Camera-type eye (tissue), 1 donor: ENCODE results near the gene OR8B8. TPM values are rescaled to one million over a fixed set of nuclear protein-coding genes. Genes with fewer than 3 reads are reported as not detected.

Experiments
- total RNA-seq: library from RNA; depleted of rRNA; stranded (reverse); fragments of >200 nt; gene quantifications from one replicate; pipeline ENCODE4 v1.2.3, GENCODE V29; 2014

OR8B8 gene, protein sequence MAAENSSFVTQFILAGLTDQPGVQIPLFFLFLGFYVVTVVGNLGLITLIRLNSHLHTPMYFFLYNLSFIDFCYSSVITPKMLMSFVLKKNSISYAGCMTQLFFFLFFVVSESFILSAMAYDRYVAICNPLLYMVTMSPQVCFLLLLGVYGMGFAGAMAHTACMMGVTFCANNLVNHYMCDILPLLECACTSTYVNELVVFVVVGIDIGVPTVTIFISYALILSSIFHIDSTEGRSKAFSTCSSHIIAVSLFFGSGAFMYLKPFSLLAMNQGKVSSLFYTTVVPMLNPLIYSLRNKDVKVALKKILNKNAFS
- total RNA-seq: not detected

DNA sequence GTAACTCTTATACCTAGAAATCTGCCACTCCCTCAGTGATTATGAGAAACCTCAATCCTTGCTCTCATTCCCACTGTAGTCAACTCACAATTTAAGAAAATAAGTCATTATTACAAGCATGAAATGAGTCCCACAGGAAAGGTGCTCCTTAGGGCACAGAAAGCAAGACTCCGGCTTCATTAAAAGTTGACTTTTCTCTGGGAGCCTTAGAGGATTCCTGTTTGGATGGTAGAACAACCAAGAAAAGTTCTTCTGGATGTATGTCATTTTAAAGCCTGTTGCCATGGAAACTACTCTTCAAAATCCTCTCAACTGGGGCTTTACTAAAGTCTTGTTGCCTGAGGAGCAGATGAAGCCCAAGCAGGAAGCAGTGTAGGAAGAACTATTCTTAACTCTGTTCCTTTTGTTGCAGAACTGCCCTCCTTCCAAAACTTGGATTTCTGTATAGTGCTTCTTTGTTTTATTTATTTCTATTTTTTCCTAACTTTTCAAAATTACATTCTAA is at the start of gene OR8B8:
Gene OR8B8, minus strand, starts transcription at position 51 of the 505 bp plus-strand sequence. CDS start 4,611 bp downstream, outside the sequence.

DNA sequence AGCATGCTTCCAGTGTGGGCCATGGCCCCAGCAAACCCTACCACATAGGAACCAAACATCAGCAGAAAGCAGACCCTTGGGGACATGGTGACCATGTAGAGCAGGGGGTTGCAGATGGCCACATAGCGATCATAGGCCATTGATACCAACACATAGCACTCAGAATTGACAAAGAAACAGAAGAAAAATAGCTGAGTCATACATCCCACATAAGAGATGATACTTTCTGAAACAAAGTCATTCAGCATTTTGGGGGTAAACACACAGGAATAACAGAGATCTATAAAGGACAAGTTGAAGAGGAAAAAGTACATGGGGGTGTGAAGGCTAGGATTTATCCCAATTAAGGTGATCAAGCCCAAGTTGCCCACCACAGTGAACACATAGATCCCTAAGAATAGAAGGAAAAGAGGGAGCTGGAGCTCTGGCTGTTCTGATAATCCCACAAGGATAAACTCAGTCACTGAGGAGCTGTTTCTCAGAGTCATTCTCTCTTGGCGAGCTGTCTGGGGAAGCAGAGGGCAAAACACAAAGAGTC is 21.0 kb downstream of the OR8B8 start, which contains the start of gene OR8B4:
Gene OR8B4, minus strand, starts transcription at position 488 of the 538 bp plus-strand sequence. Its CDS starts 0 bp downstream, at position 488.

DNA sequence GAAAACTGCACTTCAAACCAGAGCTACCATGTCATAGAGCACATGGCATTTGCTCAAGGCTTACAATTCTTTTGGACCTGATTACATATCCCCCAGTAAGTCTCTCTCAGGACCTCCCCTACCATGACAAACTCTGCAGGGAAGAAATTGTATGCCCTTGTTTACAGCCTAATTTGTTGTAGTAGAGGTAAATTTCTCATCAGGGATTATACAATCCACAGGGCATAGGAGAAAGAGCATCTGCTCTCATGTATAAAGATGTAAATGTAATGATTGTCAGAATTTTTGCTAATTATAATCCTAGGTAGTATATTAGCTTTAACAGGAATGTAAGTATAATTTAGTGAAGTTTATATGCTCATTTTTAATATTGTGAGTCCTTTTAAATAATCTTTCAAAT is 46.6 kb downstream of the OR8B8 start, which contains the start of gene OR8B3:
Gene OR8B3, minus strand, starts transcription at position 101 of the 400 bp plus-strand sequence. CDS start 1,673 bp downstream, outside the sequence.

Other genes with a start within 250 kb of the OR8B8 start
- not detected for gene OR8G1, start 204.6 kb downstream of the OR8B8 start, total RNA-seq
- not detected for gene OR8G5, start 189.3 kb downstream of the OR8B8 start, total RNA-seq
- gene OR8D1, start 131.7 kb downstream of the OR8B8 start, total RNA-seq: not detected
- not detected for gene OR8D2, start 125.5 kb downstream of the OR8B8 start, total RNA-seq
- not detected for gene OR8B2, start 61.2 kb downstream of the OR8B8 start, total RNA-seq
- not detected for gene OR8B3, start 46.7 kb downstream of the OR8B8 start, total RNA-seq
- gene OR8B4, start 20.8 kb downstream of the OR8B8 start, total RNA-seq: not detected
- gene OR8B12, start 98.0 kb upstream of the OR8B8 start, total RNA-seq: not detected
- gene OR8A1, start 124.3 kb upstream of the OR8B8 start, total RNA-seq: not detected
- not detected for gene PANX3, start 165.7 kb upstream of the OR8B8 start, total RNA-seq
- 24.1 TPM for gene TBRG1, start 177.2 kb upstream of the OR8B8 start, total RNA-seq
- 7.4 TPM for gene SIAE, start 228.0 kb upstream of the OR8B8 start, total RNA-seq
- gene SPA17, start 228.2 kb upstream of the OR8B8 start, total RNA-seq: 7.8 TPM